ENCODE results near the gene ADARB1. TPM values are rescaled to one million over a fixed set of nuclear protein-coding genes. Genes with fewer than 3 reads are reported as not detected.

Gene ADARB1
- total and polyA plus RNA-seq, 2 experiments from 2014 or later, result 4.8 to 14.8 TPM

DNA sequence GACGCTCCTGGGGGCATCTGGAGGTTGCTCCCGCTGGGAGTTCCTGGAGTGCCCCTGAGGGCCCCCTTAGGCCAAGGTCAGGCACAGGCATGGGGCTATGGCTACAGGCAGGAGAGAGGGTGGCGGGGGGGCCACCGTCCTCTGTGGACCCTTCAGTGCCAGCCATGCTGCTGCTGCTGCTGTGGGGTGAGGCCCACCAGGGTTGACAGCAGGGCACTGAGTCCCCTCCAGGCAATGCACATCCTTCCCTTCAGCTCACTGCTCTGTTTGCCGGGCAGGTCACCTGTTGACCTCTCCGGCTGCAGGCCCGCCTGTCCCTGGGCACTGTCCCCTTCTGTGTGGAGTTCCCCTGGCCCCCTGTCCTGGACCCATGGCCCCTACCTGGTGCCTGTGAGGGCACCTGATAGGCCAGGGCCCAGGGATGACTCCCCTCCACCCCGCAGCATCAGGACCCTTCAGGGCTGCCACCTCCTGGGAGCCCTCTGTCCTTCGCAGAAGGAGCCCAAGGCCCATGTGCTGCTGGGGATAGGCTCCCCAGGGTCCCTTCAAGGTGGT, 34.1 kb upstream of the ADARB1 start:
- Histone ChIP-seq H3K4me3 (no peak overlapping the region), H3K4me2 (no peak overlapping the region), H3K4me1 (ENCODE audit: insufficient read depth) (no peaks in the 10 kb centered on the region), H3K27me3 (ENCODE audit: insufficient read depth) (no peaks in the 10 kb centered on the region), H3K79me2 (replicated peaks; ENCODE audit: insufficient read depth) (no peaks in the 10 kb centered on the region), H2AFZ (no peak overlapping the region), H3K36me3 (ENCODE audit: insufficient read depth) (no peaks in the 10 kb centered on the region), H3F3A (replicated peaks; ENCODE audit: low read depth) (no peaks in the 10 kb centered on the region), H3K9me2 (ENCODE audit: insufficient read depth) (no peaks in the 10 kb centered on the region), H3K27ac (ENCODE audit: low read depth) (no peak overlapping the region), H4K20me1 (replicated peaks; ENCODE audit: insufficient read depth) (no peaks in the 10 kb centered on the region)
- peaks cover 2% of the 10 kb centered on the region; the same call in 2 of the 3 replicates for H3K4me1 Mint-ChIP-seq
- H3K9me3 Mint-ChIP-seq, result peaks cover 8% of the 10 kb centered on the region
- no peak overlapping the region for H3K27ac Mint-ChIP-seq
- ATAC-seq (peak; percentile 45), DNase-seq (ENCODE audit: low spot score) (no peak)
- H3K4me3 Mint-ChIP-seq, result no peak overlapping the region
- TF ChIP-seq ZNF331 (CRISPR knock-in tag; IDR thresholded peaks at IDR 0.05; ENCODE audit: low read depth) (no peak), POLR2AphosphoS5 (IDR thresholded peaks at IDR 0.05; ENCODE audit: low read depth) (no peak), EZH2 (IDR thresholded peaks at IDR 0.05; ENCODE audit: low read depth, unreplicated experiment) (no peak), STAT1 (IDR thresholded peaks at IDR 0.05; ENCODE audit: unreplicated experiment) (no peak), EZH2phosphoT487 (IDR thresholded peaks at IDR 0.05; ENCODE audit: unreplicated experiment) (no peak), ZNF114 (CRISPR knock-in tag; IDR thresholded peaks at IDR 0.05) (no peak), JUNB (IDR thresholded peaks at IDR 0.05; ENCODE audit: unreplicated experiment) (no peak), NANOG (IDR thresholded peaks at IDR 0.05; ENCODE audit: borderline replicate concordance) (no peak), CREB1 (CRISPR knock-in tag; IDR thresholded peaks at IDR 0.05; ENCODE audit: low read depth) (no peak)
- TF ChIP-seq, protein P1, sequence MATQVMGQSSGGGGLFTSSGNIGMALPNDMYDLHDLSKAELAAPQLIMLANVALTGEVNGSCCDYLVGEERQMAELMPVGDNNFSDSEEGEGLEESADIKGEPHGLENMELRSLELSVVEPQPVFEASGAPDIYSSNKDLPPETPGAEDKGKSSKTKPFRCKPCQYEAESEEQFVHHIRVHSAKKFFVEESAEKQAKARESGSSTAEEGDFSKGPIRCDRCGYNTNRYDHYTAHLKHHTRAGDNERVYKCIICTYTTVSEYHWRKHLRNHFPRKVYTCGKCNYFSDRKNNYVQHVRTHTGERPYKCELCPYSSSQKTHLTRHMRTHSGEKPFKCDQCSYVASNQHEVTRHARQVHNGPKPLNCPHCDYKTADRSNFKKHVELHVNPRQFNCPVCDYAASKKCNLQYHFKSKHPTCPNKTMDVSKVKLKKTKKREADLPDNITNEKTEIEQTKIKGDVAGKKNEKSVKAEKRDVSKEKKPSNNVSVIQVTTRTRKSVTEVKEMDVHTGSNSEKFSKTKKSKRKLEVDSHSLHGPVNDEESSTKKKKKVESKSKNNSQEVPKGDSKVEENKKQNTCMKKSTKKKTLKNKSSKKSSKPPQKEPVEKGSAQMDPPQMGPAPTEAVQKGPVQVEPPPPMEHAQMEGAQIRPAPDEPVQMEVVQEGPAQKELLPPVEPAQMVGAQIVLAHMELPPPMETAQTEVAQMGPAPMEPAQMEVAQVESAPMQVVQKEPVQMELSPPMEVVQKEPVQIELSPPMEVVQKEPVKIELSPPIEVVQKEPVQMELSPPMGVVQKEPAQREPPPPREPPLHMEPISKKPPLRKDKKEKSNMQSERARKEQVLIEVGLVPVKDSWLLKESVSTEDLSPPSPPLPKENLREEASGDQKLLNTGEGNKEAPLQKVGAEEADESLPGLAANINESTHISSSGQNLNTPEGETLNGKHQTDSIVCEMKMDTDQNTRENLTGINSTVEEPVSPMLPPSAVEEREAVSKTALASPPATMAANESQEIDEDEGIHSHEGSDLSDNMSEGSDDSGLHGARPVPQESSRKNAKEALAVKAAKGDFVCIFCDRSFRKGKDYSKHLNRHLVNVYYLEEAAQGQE (IDR thresholded peaks at IDR 0.05; ENCODE audit: unreplicated experiment), result no peak
- TF ChIP-seq, protein P2, sequence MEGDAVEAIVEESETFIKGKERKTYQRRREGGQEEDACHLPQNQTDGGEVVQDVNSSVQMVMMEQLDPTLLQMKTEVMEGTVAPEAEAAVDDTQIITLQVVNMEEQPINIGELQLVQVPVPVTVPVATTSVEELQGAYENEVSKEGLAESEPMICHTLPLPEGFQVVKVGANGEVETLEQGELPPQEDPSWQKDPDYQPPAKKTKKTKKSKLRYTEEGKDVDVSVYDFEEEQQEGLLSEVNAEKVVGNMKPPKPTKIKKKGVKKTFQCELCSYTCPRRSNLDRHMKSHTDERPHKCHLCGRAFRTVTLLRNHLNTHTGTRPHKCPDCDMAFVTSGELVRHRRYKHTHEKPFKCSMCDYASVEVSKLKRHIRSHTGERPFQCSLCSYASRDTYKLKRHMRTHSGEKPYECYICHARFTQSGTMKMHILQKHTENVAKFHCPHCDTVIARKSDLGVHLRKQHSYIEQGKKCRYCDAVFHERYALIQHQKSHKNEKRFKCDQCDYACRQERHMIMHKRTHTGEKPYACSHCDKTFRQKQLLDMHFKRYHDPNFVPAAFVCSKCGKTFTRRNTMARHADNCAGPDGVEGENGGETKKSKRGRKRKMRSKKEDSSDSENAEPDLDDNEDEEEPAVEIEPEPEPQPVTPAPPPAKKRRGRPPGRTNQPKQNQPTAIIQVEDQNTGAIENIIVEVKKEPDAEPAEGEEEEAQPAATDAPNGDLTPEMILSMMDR (conservative IDR thresholded peaks at IDR 0.05; ENCODE audit: low read depth in 2 of 2), result no peak
- TF ChIP-seq, protein P3, sequence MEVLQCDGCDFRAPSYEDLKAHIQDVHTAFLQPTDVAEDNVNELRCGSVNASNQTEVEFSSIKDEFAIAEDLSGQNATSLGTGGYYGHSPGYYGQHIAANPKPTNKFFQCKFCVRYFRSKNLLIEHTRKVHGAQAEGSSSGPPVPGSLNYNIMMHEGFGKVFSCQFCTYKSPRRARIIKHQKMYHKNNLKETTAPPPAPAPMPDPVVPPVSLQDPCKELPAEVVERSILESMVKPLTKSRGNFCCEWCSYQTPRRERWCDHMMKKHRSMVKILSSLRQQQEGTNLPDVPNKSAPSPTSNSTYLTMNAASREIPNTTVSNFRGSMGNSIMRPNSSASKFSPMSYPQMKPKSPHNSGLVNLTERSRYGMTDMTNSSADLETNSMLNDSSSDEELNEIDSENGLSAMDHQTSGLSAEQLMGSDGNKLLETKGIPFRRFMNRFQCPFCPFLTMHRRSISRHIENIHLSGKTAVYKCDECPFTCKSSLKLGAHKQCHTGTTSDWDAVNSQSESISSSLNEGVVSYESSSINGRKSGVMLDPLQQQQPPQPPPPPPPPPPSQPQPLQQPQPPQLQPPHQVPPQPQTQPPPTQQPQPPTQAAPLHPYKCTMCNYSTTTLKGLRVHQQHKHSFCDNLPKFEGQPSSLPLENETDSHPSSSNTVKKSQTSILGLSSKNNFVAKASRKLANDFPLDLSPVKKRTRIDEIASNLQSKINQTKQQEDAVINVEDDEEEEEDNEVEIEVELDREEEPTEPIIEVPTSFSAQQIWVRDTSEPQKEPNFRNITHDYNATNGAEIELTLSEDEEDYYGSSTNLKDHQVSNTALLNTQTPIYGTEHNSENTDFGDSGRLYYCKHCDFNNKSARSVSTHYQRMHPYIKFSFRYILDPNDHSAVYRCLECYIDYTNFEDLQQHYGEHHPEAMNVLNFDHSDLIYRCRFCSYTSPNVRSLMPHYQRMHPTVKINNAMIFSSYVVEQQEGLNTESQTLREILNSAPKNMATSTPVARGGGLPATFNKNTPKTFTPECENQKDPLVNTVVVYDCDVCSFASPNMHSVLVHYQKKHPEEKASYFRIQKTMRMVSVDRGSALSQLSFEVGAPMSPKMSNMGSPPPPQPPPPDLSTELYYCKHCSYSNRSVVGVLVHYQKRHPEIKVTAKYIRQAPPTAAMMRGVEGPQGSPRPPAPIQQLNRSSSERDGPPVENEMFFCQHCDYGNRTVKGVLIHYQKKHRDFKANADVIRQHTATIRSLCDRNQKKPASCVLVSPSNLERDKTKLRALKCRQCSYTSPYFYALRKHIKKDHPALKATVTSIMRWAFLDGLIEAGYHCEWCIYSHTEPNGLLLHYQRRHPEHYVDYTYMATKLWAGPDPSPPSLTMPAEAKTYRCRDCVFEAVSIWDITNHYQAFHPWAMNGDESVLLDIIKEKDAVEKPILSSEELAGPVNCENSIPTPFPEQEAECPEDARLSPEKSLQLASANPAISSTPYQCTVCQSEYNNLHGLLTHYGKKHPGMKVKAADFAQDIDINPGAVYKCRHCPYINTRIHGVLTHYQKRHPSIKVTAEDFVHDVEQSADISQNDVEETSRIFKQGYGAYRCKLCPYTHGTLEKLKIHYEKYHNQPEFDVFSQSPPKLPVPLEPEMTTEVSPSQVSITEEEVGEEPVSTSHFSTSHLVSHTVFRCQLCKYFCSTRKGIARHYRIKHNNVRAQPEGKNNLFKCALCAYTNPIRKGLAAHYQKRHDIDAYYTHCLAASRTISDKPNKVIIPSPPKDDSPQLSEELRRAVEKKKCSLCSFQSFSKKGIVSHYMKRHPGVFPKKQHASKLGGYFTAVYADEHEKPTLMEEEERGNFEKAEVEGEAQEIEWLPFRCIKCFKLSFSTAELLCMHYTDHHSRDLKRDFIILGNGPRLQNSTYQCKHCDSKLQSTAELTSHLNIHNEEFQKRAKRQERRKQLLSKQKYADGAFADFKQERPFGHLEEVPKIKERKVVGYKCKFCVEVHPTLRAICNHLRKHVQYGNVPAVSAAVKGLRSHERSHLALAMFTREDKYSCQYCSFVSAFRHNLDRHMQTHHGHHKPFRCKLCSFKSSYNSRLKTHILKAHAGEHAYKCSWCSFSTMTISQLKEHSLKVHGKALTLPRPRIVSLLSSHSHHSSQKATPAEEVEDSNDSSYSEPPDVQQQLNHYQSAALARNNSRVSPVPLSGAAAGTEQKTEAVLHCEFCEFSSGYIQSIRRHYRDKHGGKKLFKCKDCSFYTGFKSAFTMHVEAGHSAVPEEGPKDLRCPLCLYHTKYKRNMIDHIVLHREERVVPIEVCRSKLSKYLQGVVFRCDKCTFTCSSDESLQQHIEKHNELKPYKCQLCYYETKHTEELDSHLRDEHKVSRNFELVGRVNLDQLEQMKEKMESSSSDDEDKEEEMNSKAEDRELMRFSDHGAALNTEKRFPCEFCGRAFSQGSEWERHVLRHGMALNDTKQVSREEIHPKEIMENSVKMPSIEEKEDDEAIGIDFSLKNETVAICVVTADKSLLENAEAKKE (CRISPR knock-in tag; IDR thresholded peaks at IDR 0.05), result no peak
- TF ChIP-seq, protein P4, sequence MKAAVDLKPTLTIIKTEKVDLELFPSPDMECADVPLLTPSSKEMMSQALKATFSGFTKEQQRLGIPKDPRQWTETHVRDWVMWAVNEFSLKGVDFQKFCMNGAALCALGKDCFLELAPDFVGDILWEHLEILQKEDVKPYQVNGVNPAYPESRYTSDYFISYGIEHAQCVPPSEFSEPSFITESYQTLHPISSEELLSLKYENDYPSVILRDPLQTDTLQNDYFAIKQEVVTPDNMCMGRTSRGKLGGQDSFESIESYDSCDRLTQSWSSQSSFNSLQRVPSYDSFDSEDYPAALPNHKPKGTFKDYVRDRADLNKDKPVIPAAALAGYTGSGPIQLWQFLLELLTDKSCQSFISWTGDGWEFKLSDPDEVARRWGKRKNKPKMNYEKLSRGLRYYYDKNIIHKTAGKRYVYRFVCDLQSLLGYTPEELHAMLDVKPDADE (IDR thresholded peaks at IDR 0.05), result no peak
- no peaks in the 10 kb centered on the region for H3K27me3 Mint-ChIP-seq (ENCODE audit: insufficient read depth, low read depth, poor library complexity)
- H3K36me3 Mint-ChIP-seq (ENCODE audit: low read depth), result peaks cover 3% of the 10 kb centered on the region; the same call in 1 of the 3 replicates
